Measurements from ENCODE around the gene CAPZA2.

DNA sequence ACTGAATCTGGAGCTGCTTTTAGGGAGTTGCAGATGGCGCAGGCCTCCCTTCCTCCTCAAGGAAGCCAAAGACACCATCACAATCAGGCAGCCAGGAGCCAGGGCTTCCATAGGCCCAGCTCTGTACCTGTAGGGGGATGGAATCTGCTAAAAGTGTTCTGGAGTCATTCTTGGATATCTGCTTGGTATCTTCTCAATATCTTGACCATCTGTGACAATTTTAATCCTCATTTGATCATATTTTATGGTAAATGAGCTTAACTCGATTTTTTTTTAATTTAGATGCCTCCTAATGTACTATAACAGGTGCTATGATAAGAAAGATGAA, 94.1 kb downstream of the CAPZA2 start:
- no peak for TF ChIP-seq EZH2 (IDR thresholded peaks at IDR 0.05; ENCODE audit: borderline replicate concordance, low read length)
- TF ChIP-seq, protein P1, sequence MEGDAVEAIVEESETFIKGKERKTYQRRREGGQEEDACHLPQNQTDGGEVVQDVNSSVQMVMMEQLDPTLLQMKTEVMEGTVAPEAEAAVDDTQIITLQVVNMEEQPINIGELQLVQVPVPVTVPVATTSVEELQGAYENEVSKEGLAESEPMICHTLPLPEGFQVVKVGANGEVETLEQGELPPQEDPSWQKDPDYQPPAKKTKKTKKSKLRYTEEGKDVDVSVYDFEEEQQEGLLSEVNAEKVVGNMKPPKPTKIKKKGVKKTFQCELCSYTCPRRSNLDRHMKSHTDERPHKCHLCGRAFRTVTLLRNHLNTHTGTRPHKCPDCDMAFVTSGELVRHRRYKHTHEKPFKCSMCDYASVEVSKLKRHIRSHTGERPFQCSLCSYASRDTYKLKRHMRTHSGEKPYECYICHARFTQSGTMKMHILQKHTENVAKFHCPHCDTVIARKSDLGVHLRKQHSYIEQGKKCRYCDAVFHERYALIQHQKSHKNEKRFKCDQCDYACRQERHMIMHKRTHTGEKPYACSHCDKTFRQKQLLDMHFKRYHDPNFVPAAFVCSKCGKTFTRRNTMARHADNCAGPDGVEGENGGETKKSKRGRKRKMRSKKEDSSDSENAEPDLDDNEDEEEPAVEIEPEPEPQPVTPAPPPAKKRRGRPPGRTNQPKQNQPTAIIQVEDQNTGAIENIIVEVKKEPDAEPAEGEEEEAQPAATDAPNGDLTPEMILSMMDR (IDR thresholded peaks at IDR 0.05; ENCODE audit: low read length) = no peak
